H1 (cell line): ENCODE measurements around the gene SELPLG. TPM values are rescaled to one million over a fixed set of nuclear protein-coding genes. Genes with fewer than 3 reads are reported as not detected.

Source experiments
- CTCF ChIA-PET: fragments of 300-600 bp; sonication (Branson Sonifier 250); formaldehyde crosslinking; loops from one replicate; lab custom pipeline; 2021; ENCODE audit not compliant: partially characterized antibody; lab: Charles Lee
- POLR2A ChIA-PET: fragments of 300-600 bp; sonication (Branson Sonifier 250); formaldehyde crosslinking; loops from one replicate; lab custom pipeline; 2021; ENCODE audit warnings: inconsistent platforms; ENCODE audit not compliant: partially characterized antibody; lab: Charles Lee
- DNase-seq, 2 experiments: peaks; one replicate each; pipeline versions ENCODE4 v3.0.0 to v3.0.0-alpha.2; 2010 to 2022; ENCODE audit warnings: low spot score in 2 of 2, low read depth in 1 of 2, mixed read lengths in 1 of 2
- FAIRE-seq: peaks from 2 replicates; lab custom pipeline; 2011; peaks lifted over from hg19 to GRCh38; lab: Jason Lieb, UNC
- H2AFZ ChIP-seq: 2 replicates; pipeline ENCODE4 v1.8.1; 2012; ENCODE audit warnings: low read length, inconsistent platforms
- H2AK5ac ChIP-seq: 2 replicates; pipeline ENCODE4 v1.6.1; 2013; ENCODE audit warnings: low read depth, low read length
- H2BK120ac ChIP-seq: replicated peaks from 2 replicates; pipeline ENCODE3; 2013; ENCODE audit warnings: low read depth, low read length, inconsistent platforms
- H2BK12ac ChIP-seq: 2 replicates; pipeline ENCODE4 v1.6.1; 2013; ENCODE audit warnings: low read depth, low read length
- H2BK15ac ChIP-seq: 2 replicates; pipeline ENCODE4 v1.6.1; 2013; ENCODE audit warnings: low read length
- H2BK20ac ChIP-seq: 2 replicates; pipeline ENCODE4 v1.6.1; 2013; ENCODE audit warnings: low read length
- H2BK5ac ChIP-seq: 2 replicates; pipeline ENCODE4 v1.6.1; 2013; ENCODE audit warnings: low read depth, low read length
- H3K14ac ChIP-seq: 2 replicates; pipeline ENCODE4 v1.6.1; 2013; ENCODE audit warnings: inconsistent platforms; ENCODE audit not compliant: insufficient read length
- H3K18ac ChIP-seq: 2 replicates; pipeline ENCODE4 v1.6.1; 2013; ENCODE audit warnings: low read length; ENCODE audit errors: extremely low read depth
- H3K23ac ChIP-seq: 2 replicates; pipeline ENCODE4 v1.6.1; 2013; ENCODE audit warnings: inconsistent platforms; ENCODE audit not compliant: insufficient read length
- H3K23me2 ChIP-seq: 2 replicates; pipeline ENCODE4 v1.6.1; 2013; ENCODE audit warnings: low read depth, low read length
- H3K27ac ChIP-seq: 2 replicates; pipeline ENCODE4 v1.6.1; 2011; ENCODE audit warnings: low read depth, low read length, inconsistent platforms
- H3K27me3 ChIP-seq, 4 experiments: replicated peaks in 1 of 4; 1 replicate in 1 of 4; 2 replicates in 3 of 4; pipeline versions ENCODE4 v1.6.1 to v1.8.1; 2011 to 2013; ENCODE audit warnings: low read length in 3 of 4, mild to moderate bottlenecking in 3 of 4, inconsistent platforms in 2 of 4, mixed read lengths in 2 of 4, moderate library complexity in 1 of 4; ENCODE audit not compliant: control insufficient read depth in 3 of 4, insufficient read depth in 3 of 4; ENCODE audit errors: extremely low read depth in 1 of 4
- H3K36me3 ChIP-seq, 4 experiments: 2 replicates each; pipeline versions ENCODE4 v1.6.1 to v1.8.1; 2011 to 2013; ENCODE audit warnings: mild to moderate bottlenecking in 4 of 4, low read length in 3 of 4, moderate library complexity in 2 of 4, control low read depth in 1 of 4, inconsistent platforms in 1 of 4; ENCODE audit not compliant: insufficient read depth in 4 of 4, control insufficient read depth in 2 of 4
- H3K4ac ChIP-seq: replicated peaks from 2 replicates; pipeline ENCODE3; 2013; ENCODE audit warnings: low read length, low read depth, mixed read lengths, inconsistent platforms; ENCODE audit not compliant: insufficient read length
- H3K4me1 ChIP-seq, 4 experiments: replicated peaks in 1 of 4; 1 replicate in 1 of 4; 2 replicates in 3 of 4; pipeline versions ENCODE4 v1.6.1 to v1.8.1; 2011 to 2013; ENCODE audit warnings: low read length in 3 of 4, inconsistent platforms in 2 of 4, mixed read lengths in 1 of 4; ENCODE audit not compliant: insufficient read depth in 4 of 4, control insufficient read depth in 3 of 4
- H3K4me2 ChIP-seq, 2 experiments: 2 replicates each; pipeline versions ENCODE4 v1.6.1 to v1.8.1; 2011 to 2013; ENCODE audit warnings: low read depth in 2 of 2, low read length in 2 of 2, control low read depth in 1 of 2, inconsistent platforms in 1 of 2, mild to moderate bottlenecking in 1 of 2; ENCODE audit not compliant: insufficient read depth in 1 of 2
- H3K4me3 ChIP-seq, 4 experiments: fragments of 200-600, 300-600 bp in 1 of 4; sonication (generic), shearing (Covaris generic), sonication (Bioruptor Twin) in 1 of 4; 2 replicates each; pipeline versions ENCODE4 v1.5.1 to v1.8.1; 2011 to 2016; ENCODE audit warnings: low read length in 4 of 4, low read depth in 3 of 4, control low read depth in 2 of 4, inconsistent platforms in 2 of 4, mild to moderate bottlenecking in 2 of 4, mixed read lengths in 1 of 4, moderate library complexity in 1 of 4; ENCODE audit not compliant: insufficient read depth in 2 of 4; ENCODE audit errors: extremely low read depth in 1 of 4
- H3K56ac ChIP-seq: replicated peaks from 2 replicates; pipeline ENCODE3; 2013; ENCODE audit warnings: low read depth, mild to moderate bottlenecking, mixed read lengths, low read length, inconsistent platforms; ENCODE audit not compliant: insufficient read length
- H3K79me1 ChIP-seq: 2 replicates; pipeline ENCODE4 v1.6.1; 2013; ENCODE audit warnings: low read depth, low read length, control low read depth
- H3K79me2 ChIP-seq, 2 experiments: 2 replicates each; pipeline versions ENCODE4 v1.6.1 to v1.8.1; 2012 to 2013; ENCODE audit warnings: low read length in 2 of 2, mild to moderate bottlenecking in 2 of 2, inconsistent platforms in 1 of 2; ENCODE audit not compliant: insufficient read depth in 2 of 2, control insufficient read depth in 1 of 2
- H3K9ac ChIP-seq, 4 experiments: replicated peaks in 1 of 4; 1 replicate in 1 of 4; 2 replicates in 3 of 4; pipeline versions ENCODE4 v1.6.1 to v1.8.1; 2011 to 2013; ENCODE audit warnings: low read depth in 3 of 4, low read length in 3 of 4, control low read depth in 2 of 4, mild to moderate bottlenecking in 2 of 4, moderate library complexity in 2 of 4, inconsistent platforms in 1 of 4; ENCODE audit errors: extremely low read depth in 1 of 4
- H3K9me3 ChIP-seq, 2 experiments: 2 replicates each; pipeline versions ENCODE4 v1.6.1 to v1.8.1; 2012 to 2013; ENCODE audit warnings: mild to moderate bottlenecking in 2 of 2, moderate library complexity in 2 of 2, control low read depth in 1 of 2, inconsistent platforms in 1 of 2, low read depth in 1 of 2, low read length in 1 of 2, mixed read lengths in 1 of 2; ENCODE audit not compliant: insufficient read depth in 2 of 2
- H4K20me1 ChIP-seq, 2 experiments: replicated peaks in 1 of 2; 2 replicates each; pipeline versions ENCODE3 to v1.8.1; 2011 to 2013; ENCODE audit warnings: inconsistent platforms in 2 of 2, low read length in 2 of 2, mild to moderate bottlenecking in 1 of 2; ENCODE audit not compliant: insufficient read depth in 2 of 2, control insufficient read depth in 1 of 2
- H4K5ac ChIP-seq: 2 replicates; pipeline ENCODE4 v1.6.1; 2013; ENCODE audit warnings: low read length, low read depth, mixed read lengths, inconsistent platforms; ENCODE audit not compliant: insufficient read length
- H4K8ac ChIP-seq: 2 replicates; pipeline ENCODE4 v1.8.0; 2013; ENCODE audit warnings: mild to moderate bottlenecking, moderate library complexity, low read length, inconsistent platforms; ENCODE audit not compliant: insufficient read depth; ENCODE audit errors: extremely low read depth
- H4K91ac ChIP-seq: replicated peaks from 2 replicates; pipeline ENCODE3; 2013; ENCODE audit warnings: low read length, mixed read lengths, inconsistent platforms; ENCODE audit not compliant: insufficient read length
- BCL11A ChIP-seq, 2 experiments: IDR thresholded peaks; one replicate each; pipeline ENCODE4 v1.6.1; 2011; ENCODE audit warnings: low read depth in 2 of 2, low read length in 2 of 2, mild to moderate bottlenecking in 2 of 2
- CBX8 ChIP-seq: fragments of 300-800, 300-1000 bp; sonication (generic); IDR thresholded peaks from 2 replicates; pipeline ENCODE4 v1.7.1; 2016; ENCODE audit warnings: low read depth, low read length, borderline replicate concordance
- CTCF ChIP-seq, 3 experiments: IDR thresholded peaks; 1 replicate in 2 of 3; 2 replicates in 1 of 3; pipeline versions ENCODE4 v1.5.1 to v1.6.1; 2011; ENCODE audit warnings: low read length in 3 of 3, mild to moderate bottlenecking in 3 of 3, inconsistent platforms in 2 of 3, low read depth in 1 of 3, moderate library complexity in 1 of 3; ENCODE audit not compliant: insufficient read depth in 1 of 3; ENCODE audit errors: control extremely low read depth in 1 of 3
- MAFK ChIP-seq: IDR thresholded peaks from 2 replicates; pipeline ENCODE4 v1.6.1; 2012; ENCODE audit warnings: low read depth, mild to moderate bottlenecking, improper control_type of control experiment, low read length
- RAD21 ChIP-seq, 2 experiments: IDR thresholded peaks in 1 of 2; conservative IDR thresholded peaks in 1 of 2; 2 replicates each; pipeline ENCODE4 v1.6.1; 2011; ENCODE audit warnings: low read depth in 2 of 2, low read length in 2 of 2, improper control_type of control experiment in 1 of 2, inconsistent platforms in 1 of 2, mild to moderate bottlenecking in 1 of 2, moderate library complexity in 1 of 2
- RNF2 ChIP-seq: fragments of 200-900, 300-1000 bp; sonication (generic); IDR thresholded peaks from 2 replicates; pipeline ENCODE4 v1.7.1; 2016; ENCODE audit warnings: borderline replicate concordance, low read depth, mild to moderate bottlenecking, antibody characterized with exemption, low read length; ENCODE audit not compliant: poor library complexity, severe bottlenecking; ENCODE audit errors: missing control alignments
- SP2 ChIP-seq: IDR thresholded peaks from 2 replicates; pipeline ENCODE4 v1.6.1; 2012; ENCODE audit warnings: mild to moderate bottlenecking, low read length, inconsistent platforms
- SP4 ChIP-seq: IDR thresholded peaks from 2 replicates; pipeline ENCODE4 v1.6.1; 2012; ENCODE audit warnings: low read length, inconsistent platforms
- SUZ12 ChIP-seq: fragments of 200-600 bp; sonication (generic); IDR thresholded peaks from 2 replicates; pipeline ENCODE4 v1.6.1; 2012; ENCODE audit warnings: mild to moderate bottlenecking, inconsistent platforms, low read length, moderate library complexity, mixed read lengths
- TBP ChIP-seq: IDR thresholded peaks from 2 replicates; pipeline ENCODE4 v1.6.1; 2011; ENCODE audit warnings: low read depth, low read length, improper control_type of control experiment
- TCF12 ChIP-seq: IDR thresholded peaks from 2 replicates; pipeline ENCODE4 v1.6.1; 2011; ENCODE audit warnings: low read depth, mild to moderate bottlenecking, low read length
- WGBS, 2 experiments: shearing (Covaris generic) in 1 of 2; methylation state at CpG; one replicate each; pipeline versions ENCODE4 v1.1.6 to v1.1.7; 2013 to 2015; ENCODE audit warnings: low lambda C conversion rate in 2 of 2, mixed read lengths in 2 of 2, inconsistent platforms in 1 of 2, low coverage in 1 of 2, missing lambda C conversion rate in 1 of 2; ENCODE audit not compliant: insufficient replicate concordance in 2 of 2, insufficient coverage in 1 of 2, insufficient read length in 1 of 2; ENCODE audit errors: extremely low coverage in 1 of 2, missing lambda C conversion rate in 1 of 2; 5-methylcytosine and 5-hydroxymethylcytosine counted together
- polyA plus RNA-seq, 7 experiments: library from polyadenylated mRNA; depleted of rRNA in 3 of 7; stranded (reverse) in 5 of 7; unstranded in 2 of 7; fragments of >200 nt in 5 of 7; fragments of 200-250 nt in 2 of 7; gene quantifications; 1 replicate in 5 of 7; 2 replicates in 1 of 7; 4 replicates in 1 of 7; pipeline versions ENCODE4 v1.2.1 to v1.2.3, GENCODE V29; 2011 to 2013; ENCODE audit warnings: missing spikeins in 2 of 7, mixed read lengths in 2 of 7
- total RNA-seq: library from RNA; stranded (reverse); fragmentation: NEBNext Ultra II Directional; extraction: Animal tissue kit (Norgen Biotek cat#: 25700); gene quantifications from 2 replicates; pipeline ENCODE4 v1.2.1, GENCODE V29; 2021

Gene SELPLG
- total and polyA plus RNA-seq, 2 of the 8 experiments (the other 6 are each of a cell fraction or from before 2014, with no cell fraction given) = 0.18 TPM; not detected in 1

GRCh38 chr12:108649669-108650068, 16.0 kb upstream of the SELPLG start:
- FAIRE-seq (no peak), DNase-seq (no peak)
- H3K18ac ChIP-seq = no peak overlapping the region
- H2BK5ac ChIP-seq = no peak overlapping the region
- no peaks in the 10 kb centered on the region for H3K9me3 ChIP-seq
- peaks cover 6 to 44% (median 25%) of the 10 kb centered on the region in 4 experiments; a peak in 7 of 8 replicates for H3K36me3 ChIP-seq
- H3K4me1 ChIP-seq = peaks cover 3 to 14% (median 8%) of the 10 kb centered on the region in 4 experiments; a peak in 6 of 7 replicates
- H2AFZ ChIP-seq = no peak overlapping the region
- no peak overlapping the region for H2BK20ac ChIP-seq
- H2BK12ac ChIP-seq = no peak overlapping the region
- no peaks in the 10 kb centered on the region for H3K27me3 ChIP-seq
- no peak overlapping the region for H4K91ac ChIP-seq
- 95% methylated on average over 4 of the region's 4 CpGs; no CpG with 5 or more reads in 1 of the 2 experiments for WGBS, 2 experiments
- H4K8ac ChIP-seq = no peak overlapping the region
- H3K79me1 ChIP-seq = no peaks in the 10 kb centered on the region
- H3K14ac ChIP-seq = no peak overlapping the region
- H3K27ac ChIP-seq = no peak overlapping the region
- CTCF ChIA-PET = interaction anchor here (0.7 to 3.2 kb wide), 7 partner anchors 10 to 154 kb away, joined by 3 to 11 read pairs (median 3); no protein-coding TSS in a partner anchor
- no peak overlapping the region for H2AK5ac ChIP-seq
- no peak overlapping the region for H2BK15ac ChIP-seq
- no peaks in the 10 kb centered on the region for H3K79me2 ChIP-seq
- POLR2A ChIA-PET = interaction anchor here (0.7 to 1.4 kb wide), 2 partner anchors 12 to 176 kb away, joined by 3 to 7 read pairs; no protein-coding TSS in a partner anchor
- no peak overlapping the region for H3K9ac ChIP-seq
- H3K4ac ChIP-seq = no peak overlapping the region
- no peak overlapping the region for H3K23ac ChIP-seq
- H3K4me3 ChIP-seq = no peak overlapping the region
- no peaks in the 10 kb centered on the region for H4K20me1 ChIP-seq
- H3K56ac ChIP-seq = no peak overlapping the region
- no peaks in the 10 kb centered on the region for H3K23me2 ChIP-seq
- no peak overlapping the region for H3K4me2 ChIP-seq
- H2BK120ac ChIP-seq = no peak overlapping the region
- H4K5ac ChIP-seq = no peak overlapping the region
- TF ChIP-seq CTCF (IDR thresholded peaks at IDR 0.05; ENCODE audit: control extremely low read depth in 1 of 3, insufficient read depth in 1 of 3, low read depth in 1 of 3, low read length in 3 of 3) = no peak
- no peak for TF ChIP-seq MAFK
- TF ChIP-seq SP2 = no peak
- TF ChIP-seq CBX8 = no peak
- TF ChIP-seq TCF12 = no peak
- no peak for TF ChIP-seq TBP
- TF ChIP-seq SP4 = no peak
- TF ChIP-seq SUZ12 = no peak
- TF ChIP-seq RNF2 = no peak
- no peak for TF ChIP-seq BCL11A (IDR thresholded peaks at IDR 0.05; ENCODE audit: low read depth in 2 of 2, low read length in 2 of 2)
- no peak for TF ChIP-seq RAD21 (IDR thresholded peaks at IDR 0.05 in 1 of 2, conservative IDR thresholded peaks at IDR 0.05 in 1 of 2; ENCODE audit: low read depth in 2 of 2, low read length in 2 of 2)
